Endodermal cell (in vitro differentiated cells): Measurements from ENCODE around the gene CEBPE. TPM values are rescaled to one million over a fixed set of nuclear protein-coding genes. Genes with fewer than 3 reads are reported as not detected.

Experiments used
- DNase-seq: peaks from one replicate; pipeline ENCODE4 v3.0.0-alpha.2; 2017
- H3K27ac ChIP-seq: 2 replicates; pipeline ENCODE4 v1.5.1; 2013; ENCODE audit warnings: mild to moderate bottlenecking, low read depth, low read length, moderate library complexity
- H3K27me3 ChIP-seq: 2 replicates; pipeline ENCODE4 v1.6.1; 2013; ENCODE audit warnings: mild to moderate bottlenecking, low read length, moderate library complexity; ENCODE audit not compliant: insufficient read depth, control insufficient read depth, poor library complexity, severe bottlenecking
- H3K36me3 ChIP-seq: 2 replicates; pipeline ENCODE4 v1.7.0; 2013; ENCODE audit warnings: mild to moderate bottlenecking, low read length, moderate library complexity; ENCODE audit not compliant: control insufficient read depth, insufficient read depth
- H3K4me1 ChIP-seq: one replicate; pipeline ENCODE4 v1.7.0; 2013; ENCODE audit warnings: low read length; ENCODE audit not compliant: control insufficient read depth, insufficient read depth
- H3K4me3 ChIP-seq: 2 replicates; pipeline ENCODE4 v1.5.1; 2013; ENCODE audit warnings: mild to moderate bottlenecking, low read length, moderate library complexity
- H3K9ac ChIP-seq: 2 replicates; pipeline ENCODE4 v1.6.1; 2013; ENCODE audit warnings: mild to moderate bottlenecking, low read length, moderate library complexity; ENCODE audit not compliant: poor library complexity, severe bottlenecking; ENCODE audit errors: extremely low read depth
- H3K9me3 ChIP-seq: 2 replicates; pipeline ENCODE4 v1.6.1; 2013; ENCODE audit warnings: mild to moderate bottlenecking, low read length, moderate library complexity; ENCODE audit not compliant: control insufficient read depth
- H3K27ac Mint-ChIP-seq: 2 replicates; pipeline ENCODE4 v1.8.0; 2020; ENCODE audit warnings: mixed read lengths
- H3K27me3 Mint-ChIP-seq: 2 replicates; pipeline ENCODE4 v1.8.0; 2021; ENCODE audit warnings: mild to moderate bottlenecking, mixed read lengths; ENCODE audit not compliant: insufficient read depth
- H3K36me3 Mint-ChIP-seq: 2 replicates; pipeline ENCODE4 v1.8.0; 2020; ENCODE audit warnings: low read depth, mixed read lengths
- H3K4me1 Mint-ChIP-seq: 2 replicates; pipeline ENCODE4 v1.8.0; 2020; ENCODE audit warnings: mixed read lengths
- H3K4me3 Mint-ChIP-seq: 2 replicates; pipeline ENCODE4 v1.8.0; 2020; ENCODE audit warnings: mild to moderate bottlenecking, moderate library complexity, mixed read lengths
- H3K9me3 Mint-ChIP-seq: 2 replicates; pipeline ENCODE4 v1.8.0; 2020; ENCODE audit warnings: mild to moderate bottlenecking, mixed read lengths
- CTCF ChIP-seq: fragments of 200-600 bp; sonication (generic); conservative IDR thresholded peaks from 2 replicates; pipeline ENCODE4 v1.5.0; 2021; ENCODE audit warnings: antibody characterized with exemption, mild to moderate bottlenecking
- WGBS, 2 experiments: methylation state at CpG; one replicate each; pipeline versions ENCODE4 v1.1.5 to v1.1.7; 2013; ENCODE audit warnings: missing lambda C conversion rate in 2 of 2, mixed read lengths in 1 of 2; ENCODE audit not compliant: insufficient coverage in 1 of 2, insufficient read length in 1 of 2; 5-methylcytosine and 5-hydroxymethylcytosine counted together
- total RNA-seq, 2 donors: library from RNA; stranded (reverse); fragmentation: NEBNext Ultra II Directional in 1 of 2; extraction: Animal tissue kit (Norgen Biotek cat#: 25700) in 1 of 2; gene quantifications; 2 replicates in 1 of 2; 3 replicates in 1 of 2; pipeline ENCODE4 v1.2.1, GENCODE V29; 2021

Gene CEBPE
- total RNA-seq, 2 donors from 2014 or later = not detected

GRCh38 chr14:23139874-23140273, 20.8 kb upstream of the CEBPE start:
- no peak for DNase-seq
- Histone ChIP-seq H3K27ac (no peak overlapping the region), H3K27me3 (no peaks in the 10 kb centered on the region), H3K9me3 (no peaks in the 10 kb centered on the region), H3K4me1 (peaks cover 4% of the 10 kb centered on the region), H3K36me3 (no peaks in the 10 kb centered on the region), H3K4me3 (no peak overlapping the region), H3K9ac (no peak overlapping the region)
- Mint-ChIP-seq H3K9me3 (no peaks in the 10 kb centered on the region), H3K36me3 (peaks cover 8% of the 10 kb centered on the region), H3K4me1 (peaks cover 19% of the 10 kb centered on the region), H3K27ac (peak overlapping the region; percentile 35), H3K4me3 (no peak overlapping the region), H3K27me3 (no peaks in the 10 kb centered on the region)
- WGBS, 2 experiments = 81 to 89% methylated on average over 2 of the region's 2 CpGs
- TF ChIP-seq CTCF = no peak

GRCh38 chr14:23137813-23138535, 18.9 kb upstream of the CEBPE start:
- no peak overlapping the region for H3K9ac ChIP-seq
- no peak for DNase-seq
- Mint-ChIP-seq H3K36me3 (peaks cover 8% of the 10 kb centered on the region), H3K27ac (no peak overlapping the region), H3K4me1 (peaks cover 9% of the 10 kb centered on the region), H3K9me3 (no peaks in the 10 kb centered on the region), H3K4me3 (no peak overlapping the region), H3K27me3 (no peaks in the 10 kb centered on the region)
- H3K27ac ChIP-seq = no peak overlapping the region
- H3K36me3 ChIP-seq = no peaks in the 10 kb centered on the region
- 92 to 100% methylated on average over 1 to 6 of the region's 6 CpGs for WGBS, 2 experiments
- H3K27me3 ChIP-seq = no peaks in the 10 kb centered on the region
- no peak for TF ChIP-seq CTCF
- H3K4me3 ChIP-seq = no peak overlapping the region
- no peaks in the 10 kb centered on the region for H3K9me3 ChIP-seq
- H3K4me1 ChIP-seq = peaks cover 4% of the 10 kb centered on the region

GRCh38 chr14:23137192-23137812, 18.2 kb upstream of the CEBPE start:
- H3K9ac ChIP-seq = no peak overlapping the region
- Mint-ChIP-seq H3K36me3 (peaks cover 8% of the 10 kb centered on the region), H3K27me3 (no peaks in the 10 kb centered on the region), H3K9me3 (no peaks in the 10 kb centered on the region), H3K27ac (no peak overlapping the region), H3K4me1 (peaks cover 9% of the 10 kb centered on the region), H3K4me3 (no peak overlapping the region)
- H3K27ac ChIP-seq = no peak overlapping the region
- 92 to 93% methylated on average over 5 to 11 of the region's 11 CpGs for WGBS, 2 experiments
- DNase-seq = no peak
- no peaks in the 10 kb centered on the region for H3K27me3 ChIP-seq
- H3K4me1 ChIP-seq = peaks cover 4% of the 10 kb centered on the region
- no peak overlapping the region for H3K4me3 ChIP-seq
- no peaks in the 10 kb centered on the region for H3K36me3 ChIP-seq
- TF ChIP-seq CTCF = no peak
- no peaks in the 10 kb centered on the region for H3K9me3 ChIP-seq
